HG03378 (cell line): ENCODE data around the gene PARVG.

ENCODE experiments used
- ATAC-seq: cut with Tn5 transposase; IDR thresholded peaks from one replicate; pipeline ENCODE4 v1.9.1; 2021; ENCODE audit warnings: mild to moderate bottlenecking, moderate library complexity; ENCODE audit not compliant: unreplicated experiment

PARVG gene

GRCh38 chr22:44195189-44195871 is 14.6 kb downstream of the PARVG start:
- ATAC-seq, result no peak

GRCh38 chr22:44196241-44196640 is 15.5 kb downstream of the PARVG start:
- ATAC-seq, result no peak

- no peak for ATAC-seq
These were observed 16.0 kb downstream of the PARVG start for GRCh38 chr22:44196731-44197131.

GRCh38 chr22:44197271-44197670 is 16.5 kb downstream of the PARVG start:
- ATAC-seq, result no peak

DNA sequence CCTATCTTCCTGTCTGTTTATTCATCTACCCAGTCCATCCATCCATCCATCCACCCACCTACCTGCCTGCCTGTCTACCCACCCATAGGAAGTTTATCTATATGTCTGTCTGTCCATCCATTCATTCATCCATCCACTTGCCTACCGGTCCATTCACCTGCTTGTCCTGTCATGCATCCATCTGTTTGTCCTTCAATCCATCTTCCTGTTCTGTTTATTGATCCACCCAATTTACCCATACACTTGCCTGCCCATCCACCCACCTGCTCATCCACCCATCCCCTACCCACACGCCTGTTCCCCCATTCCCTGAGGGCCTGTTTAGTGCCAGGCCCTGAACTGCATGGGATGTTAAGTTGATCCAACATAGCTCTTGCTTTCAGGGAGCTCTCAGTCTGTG is 18.4 kb downstream of the PARVG start:
- no peak for ATAC-seq

DNA sequence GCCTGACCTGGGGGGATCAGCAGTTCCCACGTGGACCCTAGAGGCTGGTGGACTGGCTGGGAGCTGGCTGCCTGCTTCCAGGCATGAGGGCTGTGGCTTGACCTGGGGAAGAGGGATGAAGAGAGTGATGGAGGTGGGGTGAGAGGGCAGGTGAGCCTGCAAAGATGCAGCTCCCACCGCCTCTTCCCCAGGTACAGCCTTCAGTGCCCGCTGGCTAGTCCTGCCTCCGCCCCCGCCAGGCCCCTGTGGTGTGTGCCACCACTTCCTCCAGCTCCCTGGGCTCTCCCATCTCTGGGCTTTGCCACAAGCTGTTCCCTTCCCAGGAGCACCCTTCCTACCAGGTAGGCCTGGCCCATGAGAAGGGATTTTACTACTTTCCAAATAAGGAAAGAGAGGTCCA is 19.1 kb downstream of the PARVG start:
- ATAC-seq, result no peak

GRCh38 chr22:44200451-44200850 is 19.7 kb downstream of the PARVG start:
- no peak for ATAC-seq

GRCh38 chr22:44200855-44201550 is 20.3 kb downstream of the PARVG start:
- ATAC-seq, result no peak

DNA sequence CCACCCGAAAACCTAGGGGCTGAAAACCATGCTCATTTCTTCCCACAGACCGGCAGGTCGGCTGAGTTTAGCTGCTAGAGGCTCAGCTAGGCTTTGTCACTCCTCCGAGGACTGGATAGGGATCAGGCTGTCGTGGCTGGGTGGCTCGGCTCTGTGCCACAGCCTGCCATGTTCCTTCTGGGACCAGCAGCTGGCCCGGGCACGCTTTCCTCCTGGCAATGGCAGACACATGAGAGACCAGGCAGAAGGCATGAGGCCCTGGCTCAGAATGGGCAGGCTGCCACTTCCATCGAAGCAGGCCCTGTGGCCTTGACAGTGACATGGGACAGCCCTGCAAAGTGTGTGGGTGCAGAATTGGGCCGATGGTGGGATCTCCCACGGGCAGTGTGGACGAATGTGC is 20.9 kb downstream of the PARVG start:
- no peak for ATAC-seq

DNA sequence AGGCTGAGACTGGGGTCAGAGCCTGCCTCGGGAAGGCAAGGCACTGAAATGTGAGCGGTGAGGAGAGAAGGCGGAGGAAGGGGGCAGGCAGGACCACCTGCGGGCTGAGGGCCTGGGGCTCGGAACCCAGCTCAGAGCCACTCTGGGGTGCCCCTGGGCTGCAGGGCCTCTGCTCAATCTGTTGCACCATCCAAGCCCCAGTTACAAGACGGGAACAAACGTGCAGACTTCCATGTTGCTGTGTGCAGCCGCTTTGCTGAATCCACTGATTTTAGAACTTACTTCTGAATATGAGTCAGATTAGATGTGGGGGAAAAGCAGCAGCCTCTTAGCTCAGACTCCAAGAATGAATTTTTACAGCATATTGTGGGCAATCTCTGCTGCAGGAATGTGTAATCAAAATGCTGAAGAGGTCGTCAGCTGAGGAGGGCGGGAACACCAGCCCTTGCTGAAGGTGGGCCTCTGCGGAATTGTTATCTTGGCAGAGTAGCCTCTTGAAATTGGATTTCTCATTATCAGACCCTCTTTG is 21.6 kb downstream of the PARVG start:
- no peak for ATAC-seq

- no peak for ATAC-seq
These were observed 22.5 kb downstream of the PARVG start for GRCh38 chr22:44203203-44203602.

DNA sequence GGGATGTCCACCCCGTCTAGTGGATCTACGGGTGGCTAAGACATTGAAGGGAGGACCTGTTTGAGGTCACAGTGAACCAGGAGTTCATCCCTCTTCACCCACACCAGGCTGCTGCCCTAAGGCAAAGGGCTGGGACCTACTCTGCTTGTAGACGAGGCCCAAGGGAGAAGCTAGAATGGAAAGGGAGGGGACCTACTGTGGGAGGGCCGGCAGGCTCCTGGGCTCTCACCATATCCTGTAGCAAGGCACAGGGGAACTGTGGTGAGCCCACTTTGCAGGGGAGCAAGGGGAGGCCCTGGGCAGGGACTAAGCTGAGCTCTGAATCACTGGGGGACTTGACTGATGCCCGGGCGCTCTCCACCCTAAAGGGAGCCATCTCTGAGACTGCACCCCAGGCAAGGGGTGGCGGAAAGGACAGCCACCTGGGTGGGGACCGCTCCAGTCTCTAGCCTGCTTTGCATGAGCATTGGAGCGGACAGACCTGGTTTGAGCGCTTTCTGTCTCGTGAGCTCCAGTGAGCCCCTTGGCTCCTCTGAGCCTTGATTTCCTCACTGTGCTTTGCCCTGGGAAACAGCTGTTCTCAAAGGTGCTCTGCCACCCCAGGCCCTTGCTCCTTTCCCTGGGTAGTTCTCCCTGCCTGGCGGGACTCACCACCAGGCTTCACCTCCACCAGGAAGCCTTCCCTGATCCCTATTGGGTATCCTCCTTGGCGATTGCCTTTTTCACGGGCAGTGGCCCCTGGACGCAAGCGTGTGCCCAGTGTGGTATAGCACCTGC is 24.2 kb downstream of the PARVG start:
- no peak for ATAC-seq

DNA sequence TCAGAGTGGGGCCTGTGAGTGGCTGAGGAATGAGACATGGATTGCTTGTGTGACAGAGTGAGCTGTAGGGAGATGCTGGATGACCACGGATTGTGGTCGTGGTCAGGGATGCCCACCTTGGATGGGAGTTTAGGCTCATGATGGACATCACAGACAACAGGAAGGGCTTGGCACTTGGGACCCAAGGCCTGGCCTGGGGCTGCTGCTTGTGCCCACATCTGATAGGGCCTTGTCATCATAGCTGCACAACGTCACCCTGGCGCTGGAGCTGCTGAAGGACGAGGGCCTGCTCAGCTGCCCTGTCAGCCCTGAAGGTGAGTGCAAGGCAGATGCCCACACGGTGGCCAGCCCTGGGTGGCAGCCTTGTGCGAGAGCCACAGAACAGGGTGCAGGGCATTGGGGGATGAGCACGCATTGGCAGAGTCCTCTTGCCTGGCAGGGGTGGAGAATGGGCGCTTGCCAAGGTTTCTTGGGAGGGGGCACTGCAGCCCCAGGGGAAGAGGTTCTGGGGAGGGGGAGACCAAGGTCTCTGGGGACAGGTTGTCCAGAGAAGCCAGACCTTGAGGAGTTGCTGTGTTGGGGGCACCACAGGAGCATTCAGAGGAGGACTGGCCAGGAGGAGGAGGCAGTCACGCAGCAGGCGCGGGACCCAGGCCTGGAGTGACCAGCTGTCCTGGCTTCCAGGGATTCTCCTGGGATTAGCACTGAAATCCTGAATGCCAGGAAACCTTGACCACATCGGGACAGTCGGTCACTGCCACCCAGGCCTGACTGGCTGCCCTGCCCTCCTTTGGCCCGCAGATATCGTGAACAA is 25.0 kb downstream of the PARVG start:
- no peak for ATAC-seq

- no peak for ATAC-seq
These were observed 25.6 kb downstream of the PARVG start for GRCh38 chr22:44206330-44206645.

- no peak for ATAC-seq
These were observed 26.0 kb downstream of the PARVG start for GRCh38 chr22:44206696-44207095.

DNA sequence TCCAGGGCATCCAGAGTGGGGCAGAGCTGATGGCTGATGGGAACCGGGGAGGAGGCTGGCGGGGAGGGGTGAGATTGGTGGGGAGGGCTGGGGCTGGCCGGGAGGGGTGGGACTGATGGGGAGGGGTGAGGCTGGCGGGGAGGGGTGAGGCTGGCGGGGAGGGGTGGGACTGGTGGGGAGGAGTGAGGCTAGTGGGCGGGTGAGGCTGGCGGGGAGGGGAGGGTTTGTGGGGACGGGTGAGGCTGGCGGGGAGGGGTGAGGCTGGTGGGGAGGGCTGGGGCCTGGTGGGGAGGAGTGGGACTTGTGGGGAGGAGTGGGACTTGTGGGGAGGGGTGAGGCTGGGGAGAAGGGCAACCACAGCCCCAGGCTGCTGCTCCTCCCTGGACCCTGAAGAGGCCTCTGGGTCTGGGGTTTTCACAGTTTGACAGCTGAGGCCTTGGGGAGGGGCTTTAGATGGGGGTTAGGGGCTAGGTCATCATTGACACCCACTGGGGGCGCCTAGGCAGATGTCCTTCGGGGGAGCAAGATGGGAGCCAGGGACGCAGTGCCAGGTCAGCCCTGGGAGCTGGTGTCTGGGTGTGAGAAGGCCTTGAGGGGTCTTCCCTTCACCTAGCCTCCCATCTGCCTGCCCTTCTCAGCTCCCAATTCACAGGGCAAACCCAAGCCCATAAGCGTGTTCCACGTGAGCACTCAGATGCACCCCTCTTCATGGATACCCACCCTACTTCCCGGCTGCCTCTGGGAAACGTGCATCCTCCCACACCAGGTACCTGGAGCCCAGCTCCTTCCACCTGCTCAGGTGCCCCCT is 26.7 kb downstream of the PARVG start:
- no peak for ATAC-seq

DNA sequence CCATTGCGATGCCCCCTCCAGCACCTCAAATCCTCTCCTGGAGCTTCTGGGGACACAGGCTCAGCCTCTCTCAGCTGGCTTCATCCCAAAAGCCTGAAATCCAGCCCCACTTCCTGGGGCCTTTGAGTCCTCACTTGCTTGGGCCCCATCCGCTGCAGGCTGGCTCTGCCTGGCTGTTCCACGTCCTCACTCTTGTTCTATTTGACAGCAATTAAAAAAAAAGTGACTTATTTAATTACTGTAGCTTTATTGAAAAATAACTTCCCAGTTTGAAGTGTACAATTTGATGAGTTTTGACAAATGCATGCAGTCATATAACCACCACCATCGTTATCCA is 27.2 kb downstream of the PARVG start:
- ATAC-seq, result no peak

- no peak for ATAC-seq
These were observed 28.6 kb downstream of the PARVG start for GRCh38 chr22:44209343-44209742.

- ATAC-seq, result no peak
These were observed 30.0 kb downstream of the PARVG start for GRCh38 chr22:44210722-44211121.

- no peak for ATAC-seq
These were observed 30.7 kb downstream of the PARVG start for GRCh38 chr22:44211256-44211945.
